Pancreas (tissue), 10 donors: ENCODE measurements around the gene AGPS. TPM values are rescaled to one million over a fixed set of nuclear protein-coding genes. Genes with fewer than 3 reads are reported as not detected.

Experiments used
- ATAC-seq, 4 donors: fragments of 200-7000 bp; cut with Tn5 transposase; one replicate each; pipeline versions ENCODE4 v1.8.0 to v1.9.1; 2020; ENCODE audit warnings: mild to moderate bottlenecking in 4 of 4, moderate library complexity in 4 of 4
- DNase-seq, 6 donors: peaks; one replicate each; pipeline ENCODE4 v3.0.0-alpha.2; 2020
- FAIRE-seq: peaks from 2 replicates; lab custom pipeline; 2012; peaks lifted over from hg19 to GRCh38; lab: Jason Lieb, UNC
- H3K27ac ChIP-seq, 4 donors: fragments of 200-600 bp; sonication (generic); 1 replicate in 3 of 4; 2 replicates in 1 of 4; pipeline versions ENCODE4 v1.5.0 to v1.8.0; 2020
- H3K27me3 ChIP-seq, 4 donors: fragments of 200-600 bp; one replicate each; pipeline ENCODE4 v1.8.0; 2021
- H3K36me3 ChIP-seq, 3 donors: fragments of 200-600 bp; sonication (generic) in 1 of 3; one replicate each; pipeline versions ENCODE4 v1.5.0 to v1.8.0; 2020 to 2021
- H3K4me1 ChIP-seq, 3 donors: fragments of 200-600 bp; one replicate each; pipeline ENCODE4 v1.8.0; 2021
- H3K4me3 ChIP-seq, 4 donors: fragments of 200-600 bp; sonication (generic) in 2 of 4; one replicate each; pipeline versions ENCODE4 v1.5.0 to v1.8.0; 2020 to 2021
- H3K9me3 ChIP-seq, 4 donors: fragments of 200-600 bp; one replicate each; pipeline ENCODE4 v1.8.0; 2021
- WGBS, 2 donors: extraction: QIAGEN DNeasy Blood & Tissue Kit; methylation state at CpG; one replicate each; pipeline ENCODE4 v1.1.7; 2013; 5-methylcytosine and 5-hydroxymethylcytosine counted together
- intact Hi-C, 3 donors: fragments of 100-400 bp; cut with DNase I; formaldehyde crosslinking; loops; one replicate each; pipeline versions ENCODE4 v1.11.1 to v1.14.2; 2022
- polyA plus RNA-seq, 2 donors: library from polyadenylated mRNA; stranded (reverse); fragments of 200-250 nt; gene quantifications; one replicate each; pipeline ENCODE4 v1.2.3, GENCODE V29; 2013
- total RNA-seq, 6 donors: library from RNA; stranded (reverse); fragmentation: NEBNext Ultra II Directional in 4 of 6; extraction: Animal tissue kit (Norgen Biotek cat#: 25700) in 4 of 6; gene quantifications; one replicate each; pipeline versions ENCODE4 v1.2.1 to v1.2.4, GENCODE V29; 2021 to 2023
- TF ChIP-seq, protein P1 (sequence below), 4 donors: fragments of 200-600 bp; sonication (generic) in 3 of 4; IDR thresholded peaks; one replicate each; pipeline versions ENCODE4 v1.5.0 to v1.8.0; 2021; ENCODE audit warnings: antibody characterized with exemption in 4 of 4
- donor health status: healthy with polysubstance abuse.
- donor health status: DM: no; HTN: no; CAD: no; lungs with moderate emphysema.
- donor health status: DM: no; HTN: no; CAD: no.
- donor health status: control.
- donor health status: control.
- donor health status: Bipolar disorder and iron deficiency.
- donor health status: DM: yes; HTN: yes; CAD: no.
- donor health status: DM: no; HTN: no; CAD: no.
- donor health status: DM: no; HTN: no; CAD: no.
- donor health status: DM: yes; HTN: yes; CAD: no.

AGPS gene
- total and polyA plus RNA-seq, 8 donors: 3.0 to 47.2 (median 23.2) TPM

- TF ChIP-seq, protein P1, sequence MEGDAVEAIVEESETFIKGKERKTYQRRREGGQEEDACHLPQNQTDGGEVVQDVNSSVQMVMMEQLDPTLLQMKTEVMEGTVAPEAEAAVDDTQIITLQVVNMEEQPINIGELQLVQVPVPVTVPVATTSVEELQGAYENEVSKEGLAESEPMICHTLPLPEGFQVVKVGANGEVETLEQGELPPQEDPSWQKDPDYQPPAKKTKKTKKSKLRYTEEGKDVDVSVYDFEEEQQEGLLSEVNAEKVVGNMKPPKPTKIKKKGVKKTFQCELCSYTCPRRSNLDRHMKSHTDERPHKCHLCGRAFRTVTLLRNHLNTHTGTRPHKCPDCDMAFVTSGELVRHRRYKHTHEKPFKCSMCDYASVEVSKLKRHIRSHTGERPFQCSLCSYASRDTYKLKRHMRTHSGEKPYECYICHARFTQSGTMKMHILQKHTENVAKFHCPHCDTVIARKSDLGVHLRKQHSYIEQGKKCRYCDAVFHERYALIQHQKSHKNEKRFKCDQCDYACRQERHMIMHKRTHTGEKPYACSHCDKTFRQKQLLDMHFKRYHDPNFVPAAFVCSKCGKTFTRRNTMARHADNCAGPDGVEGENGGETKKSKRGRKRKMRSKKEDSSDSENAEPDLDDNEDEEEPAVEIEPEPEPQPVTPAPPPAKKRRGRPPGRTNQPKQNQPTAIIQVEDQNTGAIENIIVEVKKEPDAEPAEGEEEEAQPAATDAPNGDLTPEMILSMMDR (IDR thresholded peaks at IDR 0.05): no peak
- FAIRE-seq (no peak), DNase-seq (no peak), ATAC-seq (peak in 3 of 4 donors; percentile 30 to 80 (median 68))
- no peaks in the 10 kb centered on the region for H3K9me3 ChIP-seq
- H3K27ac ChIP-seq: peak overlapping the region in 1 of 4 donors; percentile 26
- intact Hi-C loops: no loop called here
- H3K4me1 ChIP-seq: no peaks in the 10 kb centered on the region
- H3K4me3 ChIP-seq: no peak overlapping the region
- H3K36me3 ChIP-seq: no peaks in the 10 kb centered on the region
- H3K27me3 ChIP-seq: no peaks in the 10 kb centered on the region
- 52 to 56% methylated on average over 2 of the region's 2 CpGs for WGBS, 2 donors
Measured at GRCh38 chr2:177572236-177572671, 179.7 kb downstream of the AGPS start.

GRCh38 chr2:177573120-177573519, 180.5 kb downstream of the AGPS start:
- Histone ChIP-seq H3K9me3 (no peaks in the 10 kb centered on the region), H3K36me3 (no peaks in the 10 kb centered on the region), H3K27me3 (no peaks in the 10 kb centered on the region), H3K27ac (no peak overlapping the region), H3K4me1 (no peaks in the 10 kb centered on the region), H3K4me3 (no peak overlapping the region)
- TF ChIP-seq, protein P1 (IDR thresholded peaks at IDR 0.05): no peak
- FAIRE-seq: no peak
- DNase-seq: no peak
- intact Hi-C loops: no loop called here
- ATAC-seq: no peak
- WGBS, 2 donors: 70 to 73% methylated on average over 3 of the region's 3 CpGs

DNA sequence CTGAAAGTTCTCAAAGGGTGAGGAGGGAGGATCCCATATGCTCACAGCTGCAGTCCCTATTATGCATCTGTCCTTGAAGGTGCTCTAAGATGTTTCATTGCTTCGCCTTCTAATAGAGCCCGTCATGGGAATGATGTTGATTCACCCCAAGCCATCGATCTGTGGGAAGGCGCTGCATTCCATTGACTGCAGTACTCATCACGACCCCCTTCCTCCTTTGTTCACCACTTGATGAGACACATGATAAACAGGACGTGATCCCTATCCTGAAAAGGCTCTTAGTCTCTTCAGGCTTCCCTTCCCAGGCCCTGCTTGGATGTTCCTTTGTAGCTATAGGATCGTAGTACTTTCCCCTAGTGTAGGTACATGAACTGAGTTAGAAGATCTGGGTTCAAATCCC, 181.8 kb downstream of the AGPS start:
- TF ChIP-seq, protein P1 (IDR thresholded peaks at IDR 0.05): no peak
- Histone ChIP-seq H3K36me3 (no peaks in the 10 kb centered on the region), H3K9me3 (no peaks in the 10 kb centered on the region), H3K27me3 (no peaks in the 10 kb centered on the region), H3K4me3 (no peak overlapping the region), H3K27ac (no peak overlapping the region), H3K4me1 (no peaks in the 10 kb centered on the region)
- 79 to 83% methylated on average over 7 of the region's 7 CpGs for WGBS, 2 donors
- DNase-seq (no peak), FAIRE-seq (no peak), ATAC-seq (no peak)
- intact Hi-C loops: no loop called here

GRCh38 chr2:177575358-177575757, 182.8 kb downstream of the AGPS start:
- DNase-seq (no peak), FAIRE-seq (no peak), ATAC-seq (no peak)
- TF ChIP-seq, protein P1 (IDR thresholded peaks at IDR 0.05): no peak
- intact Hi-C loops: no loop called here
- H3K9me3 ChIP-seq: no peaks in the 10 kb centered on the region
- whole genome bisulfite sequencing, 2 donors: 90 to 95% methylated on average over 2 of the region's 2 CpGs
- H3K27me3 ChIP-seq: no peaks in the 10 kb centered on the region
- no peaks in the 10 kb centered on the region for H3K36me3 ChIP-seq
- no peak overlapping the region for H3K4me3 ChIP-seq
- no peak overlapping the region for H3K27ac ChIP-seq
- no peaks in the 10 kb centered on the region for H3K4me1 ChIP-seq

- Histone ChIP-seq H3K4me1 (no peaks in the 10 kb centered on the region), H3K27ac (no peak overlapping the region), H3K9me3 (no peaks in the 10 kb centered on the region), H3K27me3 (no peaks in the 10 kb centered on the region), H3K36me3 (no peaks in the 10 kb centered on the region), H3K4me3 (no peak overlapping the region)
- intact Hi-C loops: no loop called here
- FAIRE-seq (no peak), DNase-seq (no peak), ATAC-seq (no peak)
- WGBS, 2 donors: 50 to 73% methylated on average over 1 of the region's 1 CpG
- TF ChIP-seq, protein P1 (IDR thresholded peaks at IDR 0.05): no peak
Measured at GRCh38 chr2:177577075-177577474, 184.5 kb downstream of the AGPS start.
